NOMO-1 treated with dmso at 0.1 percent for 144 hours (cell line): Measurements from ENCODE around the gene ZC3HAV1L.
"Not testable (repeated sequence)": the region's sequence is repeated elsewhere in the genome, so short reads cannot be mapped to it uniquely, and the experiment has no call there.

Source experiments
- DNase-seq: peaks from one replicate; lab custom pipeline; 2025; ENCODE audit not compliant: unreplicated experiment; lab: John Stamatoyannopoulos, UW

Gene ZC3HAV1L

GRCh38 chr7:139054656-139055055 lies 18.8 kb upstream of the ZC3HAV1L start:
- DNase-seq = not testable (repeated sequence)

DNA sequence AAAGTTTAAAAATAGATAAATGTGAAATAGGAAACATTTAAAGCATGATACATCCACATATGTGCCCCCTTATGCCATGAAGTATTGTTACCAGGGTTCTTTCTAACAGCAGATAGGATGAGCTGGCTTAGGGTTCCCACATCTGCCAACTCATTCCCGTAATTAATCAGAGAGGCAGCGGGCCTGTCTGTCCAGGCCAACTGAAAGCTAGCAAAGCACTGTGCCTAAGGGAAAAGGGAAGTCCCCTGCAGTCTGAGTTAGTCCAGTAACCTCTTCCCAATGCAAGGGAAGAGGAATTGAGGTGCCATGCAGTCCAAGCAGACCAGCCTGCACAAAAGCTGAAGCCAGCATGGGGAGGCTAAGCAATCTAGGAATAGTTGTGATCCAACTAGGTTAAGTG lies 18.3 kb upstream of the ZC3HAV1L start:
- no peak for DNase-seq

GRCh38 chr7:139051655-139052054 lies 15.8 kb upstream of the ZC3HAV1L start:
- DNase-seq = no peak

DNA sequence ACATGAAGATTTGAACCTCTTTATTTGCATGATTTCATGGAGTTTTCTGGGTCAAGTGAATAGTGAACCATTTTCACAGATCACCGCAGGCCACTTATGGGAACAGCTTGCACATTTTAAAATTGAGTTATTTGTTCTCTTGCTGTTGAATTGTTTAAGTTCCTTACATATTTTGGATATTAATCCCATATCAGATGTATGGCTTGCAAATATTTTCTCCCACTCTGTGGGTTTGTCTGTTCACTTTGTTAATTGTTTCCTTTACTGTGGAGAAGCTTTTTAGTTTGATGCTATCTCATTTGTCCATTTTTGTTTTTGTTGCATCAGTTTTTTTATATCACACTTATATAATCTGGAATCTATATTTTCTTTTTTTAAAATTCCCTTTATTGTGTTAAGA lies 14.1 kb upstream of the ZC3HAV1L start:
- no peak for DNase-seq

GRCh38 chr7:139049111-139049510 lies 13.3 kb upstream of the ZC3HAV1L start:
- DNase-seq = no peak

DNA sequence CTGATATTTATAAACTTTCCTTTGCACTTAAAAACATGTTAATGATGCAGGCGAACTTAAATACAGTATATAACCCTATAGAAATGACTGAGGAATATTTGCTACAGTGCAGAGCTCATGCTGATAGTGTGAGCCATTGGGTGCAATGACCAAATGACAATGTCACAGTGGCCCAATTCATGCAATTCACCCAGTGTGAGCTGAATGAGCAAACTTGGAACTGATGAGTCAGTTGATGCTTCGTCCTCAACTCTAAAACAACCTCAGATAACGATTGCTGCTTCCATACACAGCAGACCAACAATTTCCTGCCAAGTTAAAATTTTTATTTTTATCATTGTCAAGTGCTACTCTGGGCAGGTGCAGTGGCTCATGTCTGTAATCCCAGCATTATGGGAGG lies 12.1 kb upstream of the ZC3HAV1L start:
- DNase-seq = no peak

GRCh38 chr7:139046143-139046542 lies 10.3 kb upstream of the ZC3HAV1L start:
- DNase-seq = no peak

- peak; percentile 14 for DNase-seq
Observed at GRCh38 chr7:139044813-139045794, 9.3 kb upstream of the ZC3HAV1L start.

DNA sequence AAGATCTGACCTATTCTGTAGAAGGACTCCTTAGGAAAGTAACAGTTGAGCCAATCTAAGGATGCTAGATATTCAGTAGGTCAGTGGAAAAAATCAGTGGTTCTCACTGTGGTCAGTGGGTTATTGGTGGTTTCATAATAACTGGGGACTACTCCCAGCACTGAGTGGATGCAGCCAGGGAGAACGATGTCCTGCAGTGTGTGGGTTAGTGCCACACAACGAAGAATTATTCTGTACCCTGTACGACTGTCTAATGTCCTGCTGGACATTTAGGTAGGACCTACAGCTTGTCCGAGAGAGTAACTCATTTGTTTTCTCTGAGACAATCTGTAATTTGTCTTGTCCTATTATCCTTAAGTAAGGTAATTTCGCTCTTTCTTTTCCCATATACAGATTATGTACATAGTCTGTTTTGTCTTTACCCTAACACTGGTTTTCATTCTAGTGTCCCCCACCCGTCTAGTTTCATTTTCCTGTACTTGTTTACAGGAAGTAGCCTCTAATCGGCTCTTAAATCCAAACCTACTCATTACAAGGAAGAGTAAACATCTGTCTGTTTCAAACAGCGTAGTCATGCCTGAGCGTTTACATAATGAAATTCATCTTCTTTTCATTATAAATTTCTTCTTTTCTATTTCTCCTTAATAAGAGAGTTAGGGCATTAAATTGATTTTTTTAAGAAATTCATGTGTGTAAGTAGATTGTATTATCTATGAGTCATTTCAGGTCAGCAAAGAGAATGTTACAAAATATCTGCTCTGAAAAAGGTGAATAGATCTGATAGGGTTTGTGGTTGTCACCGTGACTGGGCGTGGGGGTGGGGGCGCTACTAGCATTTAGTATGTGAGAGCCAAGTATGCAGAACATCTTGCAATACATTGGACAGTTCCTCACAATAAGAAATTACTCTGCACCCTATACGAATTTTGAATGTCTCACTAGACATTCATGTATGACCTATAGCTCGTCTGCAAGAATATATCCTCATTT lies 8.3 kb upstream of the ZC3HAV1L start:
- no peak for DNase-seq

GRCh38 chr7:139041378-139042085 lies 5.7 kb upstream of the ZC3HAV1L start:
- DNase-seq = no peak

DNA sequence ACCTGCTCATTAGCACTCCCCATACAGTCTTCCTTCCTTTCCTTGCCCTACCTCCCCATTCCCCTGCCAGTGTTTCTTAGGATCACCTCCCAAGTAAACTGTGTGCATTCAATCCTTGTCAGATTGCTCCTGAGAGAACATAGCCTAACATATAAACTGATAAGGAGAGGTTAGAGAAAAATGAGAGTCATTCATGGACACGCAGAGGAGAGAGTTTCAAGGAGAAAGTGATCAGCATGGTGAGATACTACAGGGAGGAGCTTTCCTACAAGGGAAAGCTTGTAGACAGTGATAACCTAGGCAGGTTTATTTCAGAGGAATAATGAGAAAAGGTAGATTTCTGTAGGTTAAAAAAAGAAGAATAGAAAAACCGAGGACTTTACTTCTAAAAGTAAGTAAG lies 2.8 kb upstream of the ZC3HAV1L start:
- DNase-seq = no peak

- no peak for DNase-seq
Observed at GRCh38 chr7:139036901-139037300, 1.1 kb upstream of the ZC3HAV1L start.

DNA sequence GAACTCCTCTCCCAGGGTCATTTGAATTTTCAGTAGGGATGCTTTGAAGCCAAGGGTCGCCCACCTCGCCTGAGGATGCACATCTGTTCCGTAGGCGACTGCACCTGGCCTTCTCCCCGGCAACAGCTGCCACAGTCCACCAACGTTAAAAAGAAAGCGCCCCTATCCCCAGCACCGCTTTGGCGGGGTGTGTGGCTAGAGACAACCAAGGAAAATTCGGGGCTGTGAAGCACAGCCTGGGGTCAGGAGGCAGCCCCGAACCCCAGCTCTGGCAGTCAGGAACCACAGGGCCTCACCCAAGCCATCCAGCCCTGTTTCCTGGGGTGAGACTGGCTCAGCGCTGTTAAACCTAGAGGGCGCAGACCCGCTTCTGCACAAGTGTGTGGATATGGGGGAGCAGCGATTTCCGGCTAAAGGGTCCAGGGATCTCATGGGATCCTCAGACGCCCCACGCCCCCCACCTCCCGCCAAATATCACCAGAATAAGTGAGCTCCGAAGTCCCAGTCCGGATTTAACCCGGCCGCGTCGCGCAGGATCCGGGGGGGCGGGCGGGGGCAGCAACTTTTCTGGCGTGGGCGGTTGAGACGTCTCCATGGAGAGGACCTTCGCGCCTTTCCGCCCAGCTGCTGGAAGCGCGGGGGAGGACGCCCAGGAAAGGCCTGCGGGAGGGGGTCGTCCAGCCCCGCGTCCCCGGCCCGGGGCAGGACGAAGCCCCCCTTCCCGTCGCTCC lies 822 bp downstream of the ZC3HAV1L start:
- DNase-seq = no peak

DNA sequence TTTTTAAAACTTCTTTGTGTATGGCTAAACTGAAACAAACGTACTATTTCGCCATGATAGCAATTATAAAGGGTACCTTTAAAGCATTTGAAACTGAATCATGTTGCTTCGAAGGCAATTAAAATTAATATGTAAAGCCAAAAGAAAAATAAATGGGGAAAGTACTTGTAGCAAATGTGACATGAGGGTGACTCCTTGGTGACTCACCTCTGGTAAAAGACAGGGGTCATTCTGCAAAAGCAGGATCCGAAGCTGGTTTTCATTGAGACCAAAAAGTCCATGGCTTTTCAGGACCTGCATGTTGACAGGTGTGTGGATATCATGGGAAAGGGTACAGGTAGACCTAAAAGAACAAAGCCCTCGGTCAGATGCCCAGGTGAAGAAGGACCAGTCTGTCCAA lies 1.5 kb downstream of the ZC3HAV1L start:
- DNase-seq = no peak

- no peak for DNase-seq
Observed at GRCh38 chr7:139033346-139034114, 2.3 kb downstream of the ZC3HAV1L start.

DNA sequence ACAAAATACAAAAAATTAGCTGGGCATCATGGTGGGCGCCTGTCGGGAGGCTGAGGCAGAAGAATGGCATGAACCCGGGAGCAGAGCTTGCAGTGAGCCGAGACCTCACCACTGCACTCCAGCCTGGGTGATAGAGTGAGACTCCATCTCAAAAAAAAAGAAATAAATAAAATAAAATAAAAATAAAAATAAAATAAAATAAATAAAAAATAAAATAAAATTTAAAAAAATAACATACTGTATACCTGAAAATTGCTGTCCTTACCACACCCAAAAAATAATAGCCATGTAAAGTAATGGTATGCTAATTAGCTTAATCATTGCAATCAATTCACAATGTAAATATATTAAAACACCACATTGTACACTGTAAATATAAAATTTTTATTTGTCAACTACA lies 3.4 kb downstream of the ZC3HAV1L start:
- DNase-seq = no peak

DNA sequence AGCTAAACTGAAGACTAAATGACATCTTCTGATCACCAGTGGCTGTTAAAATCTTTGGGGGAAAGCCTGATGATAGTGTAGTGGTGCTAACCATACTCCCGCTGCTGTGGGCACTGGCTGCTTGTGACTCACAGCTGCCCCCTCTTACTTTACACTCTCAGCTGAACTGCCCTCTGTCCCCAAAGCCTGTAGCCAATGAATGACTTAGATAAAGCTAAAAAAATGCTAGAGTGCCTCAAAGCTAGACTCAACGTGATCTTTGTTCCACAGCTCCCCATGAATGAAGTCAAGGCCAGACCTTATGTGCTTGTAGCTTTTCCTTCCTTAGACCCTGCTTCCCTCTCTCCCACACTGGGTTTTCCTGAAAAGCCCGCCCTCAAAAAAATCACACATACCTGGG lies 6.5 kb downstream of the ZC3HAV1L start:
- no peak for DNase-seq

DNA sequence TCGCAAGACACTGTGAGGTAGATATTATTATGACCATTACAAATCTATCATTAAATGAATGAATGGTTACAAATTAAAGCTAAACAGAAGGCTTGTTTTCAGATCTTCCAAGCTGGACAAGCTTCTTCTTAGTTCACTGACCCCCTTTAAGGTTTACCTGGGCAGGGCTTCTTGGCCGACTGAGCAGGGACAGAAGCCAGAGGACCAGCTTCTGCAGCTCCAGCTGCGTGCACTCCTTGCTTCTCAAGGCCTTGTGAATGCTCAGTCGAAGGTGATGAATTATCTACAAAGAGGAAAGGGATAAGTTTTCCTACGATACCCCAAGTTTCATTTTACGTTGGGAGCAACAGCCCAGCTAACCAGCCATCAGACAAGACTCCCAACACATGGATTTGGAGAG lies 9.3 kb downstream of the ZC3HAV1L start:
- no peak for DNase-seq

DNA sequence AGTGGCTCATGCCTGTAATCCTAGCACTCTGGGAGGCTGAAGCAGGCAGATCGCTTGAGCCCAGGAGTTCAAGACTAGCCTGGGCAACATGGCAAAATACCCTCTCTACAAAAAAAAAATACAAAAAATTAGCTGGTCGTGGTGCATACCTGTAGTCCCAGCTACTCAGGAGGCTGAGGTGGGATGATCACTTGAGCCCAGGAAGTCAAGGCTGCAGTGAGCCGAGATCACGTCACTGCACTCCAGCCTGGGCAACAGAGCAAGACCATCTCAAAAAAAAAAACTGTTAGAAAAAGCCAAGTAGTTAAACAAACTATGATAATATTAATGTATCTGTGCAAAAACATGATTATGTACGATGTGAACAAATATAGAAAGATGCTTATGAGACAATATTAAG lies 10.0 kb downstream of the ZC3HAV1L start:
- DNase-seq = not testable (repeated sequence)

- DNase-seq = no peak
Observed at GRCh38 chr7:139023076-139023475, 12.8 kb downstream of the ZC3HAV1L start.
